ENCODE data around the gene SUCLG1. TPM values are rescaled to one million over a fixed set of nuclear protein-coding genes. Genes with fewer than 3 reads are reported as not detected.

The SUCLG1 gene
- total RNA-seq, 1 donor from 2014 or later, result 63.8 TPM

DNA sequence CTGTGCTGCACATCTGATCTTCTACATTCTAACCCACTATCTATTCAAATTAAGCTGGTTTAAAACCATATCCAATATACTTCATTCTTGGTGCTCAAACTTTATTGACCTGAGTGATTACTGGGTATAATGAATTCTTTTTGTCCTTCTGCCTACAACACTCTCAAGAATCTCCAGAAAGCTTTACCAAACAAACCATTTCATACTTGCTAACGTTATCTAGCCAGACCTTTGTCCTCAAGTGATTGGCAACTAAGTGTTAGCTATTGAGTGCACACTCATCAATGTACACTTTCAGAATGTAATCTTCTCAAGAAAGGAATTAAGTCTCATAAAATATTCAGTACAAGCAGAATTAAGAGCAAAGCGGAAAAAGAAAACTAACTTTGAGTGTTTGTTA lies 1.4 kb downstream of the SUCLG1 start:
- Histone ChIP-seq H3K9me3 (no peaks in the 10 kb centered on the region), H3K4me1 (peaks cover 53% of the 10 kb centered on the region), H3K27me3 (no peaks in the 10 kb centered on the region), H3K27ac (no peak overlapping the region), H3K4me3 (peak overlapping the region; percentile 86 to 96), H3K36me3 (no peaks in the 10 kb centered on the region)
- TF ChIP-seq POLR2AphosphoS5 (IDR thresholded peaks at IDR 0.05; ENCODE audit: insufficient read depth in 1 of 2, low read depth in 1 of 2) (no peak), POLR2A (IDR thresholded peaks at IDR 0.05) (no peak), CTCF (IDR thresholded peaks at IDR 0.05) (no peak)
- intact Hi-C loops (cut with DNase I), result no loop called here
- DNase-seq (ENCODE audit: extremely low spot score in 2 of 2), result no peak

DNA sequence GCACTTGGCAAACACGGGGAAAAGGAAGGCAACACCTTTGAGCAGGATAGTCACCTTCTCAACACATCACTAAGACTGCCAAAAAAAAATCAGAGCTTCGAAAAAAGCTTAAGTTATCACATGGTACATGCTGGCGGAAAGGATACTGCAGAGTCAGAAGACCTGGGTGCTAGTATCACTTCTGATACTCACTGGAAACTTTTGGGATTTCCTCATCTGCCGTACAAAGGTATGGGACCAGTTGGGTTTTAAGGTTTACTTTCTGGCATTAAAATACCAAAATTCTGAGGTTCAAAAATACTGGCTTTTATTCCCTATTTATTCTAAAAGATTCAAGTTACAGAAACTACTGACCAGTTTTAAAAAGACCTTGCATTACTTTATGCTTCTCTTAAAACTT lies 2.9 kb downstream of the SUCLG1 start:
- Histone ChIP-seq H3K4me1 (peaks cover 57% of the 10 kb centered on the region), H3K27ac (no peak overlapping the region), H3K9me3 (no peaks in the 10 kb centered on the region), H3K36me3 (no peaks in the 10 kb centered on the region), H3K27me3 (no peaks in the 10 kb centered on the region), H3K4me3 (no peak overlapping the region)
- intact Hi-C loops (cut with DNase I), result no loop called here
- no peak for TF ChIP-seq POLR2A (IDR thresholded peaks at IDR 0.05)
- no peak for TF ChIP-seq POLR2AphosphoS5 (IDR thresholded peaks at IDR 0.05; ENCODE audit: insufficient read depth in 1 of 2, low read depth in 1 of 2)
- no peak for TF ChIP-seq CTCF (IDR thresholded peaks at IDR 0.05)
- DNase-seq (ENCODE audit: extremely low spot score in 2 of 2), result no peak

DNA sequence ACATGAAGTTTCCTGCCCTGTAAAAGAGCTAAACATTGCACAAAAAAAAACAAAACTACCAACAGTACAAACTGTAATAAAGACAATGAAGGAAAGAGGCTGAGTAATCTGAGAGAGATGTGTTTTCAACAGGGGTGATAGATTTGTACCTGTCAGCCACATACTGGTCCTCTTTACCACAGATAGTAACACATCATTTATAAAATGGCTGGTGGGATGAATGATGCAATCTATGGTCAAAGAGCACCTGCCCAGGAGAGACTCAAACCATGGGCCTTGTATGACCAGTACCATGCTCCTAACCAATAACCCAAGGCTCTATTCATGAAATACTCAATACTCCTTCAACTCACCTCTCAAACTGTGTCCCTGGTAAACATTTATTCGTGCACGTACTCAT lies 4.5 kb downstream of the SUCLG1 start:
- Histone ChIP-seq H3K4me1 (peaks cover 60% of the 10 kb centered on the region), H3K27ac (no peak overlapping the region), H3K4me3 (no peak overlapping the region), H3K9me3 (no peaks in the 10 kb centered on the region), H3K36me3 (no peaks in the 10 kb centered on the region), H3K27me3 (no peaks in the 10 kb centered on the region)
- DNase-seq (ENCODE audit: extremely low spot score in 2 of 2), result no peak
- intact Hi-C loops (cut with DNase I), result no loop called here
- TF ChIP-seq POLR2A (IDR thresholded peaks at IDR 0.05) (no peak), POLR2AphosphoS5 (IDR thresholded peaks at IDR 0.05; ENCODE audit: insufficient read depth in 1 of 2, low read depth in 1 of 2) (no peak)

GRCh38 chr2:84452624-84453023 lies 6.5 kb downstream of the SUCLG1 start:
- DNase-seq (ENCODE audit: extremely low spot score in 2 of 2), result no peak
- Histone ChIP-seq H3K4me3 (no peak overlapping the region), H3K9me3 (no peaks in the 10 kb centered on the region), H3K27me3 (no peaks in the 10 kb centered on the region), H3K4me1 (peaks cover 50% of the 10 kb centered on the region), H3K36me3 (peaks cover 0 to 6% of the 10 kb centered on the region in 2 donors), H3K27ac (no peak overlapping the region)
- TF ChIP-seq CTCF (IDR thresholded peaks at IDR 0.05), result no peak
- no peak for TF ChIP-seq POLR2A (IDR thresholded peaks at IDR 0.05)
- TF ChIP-seq POLR2AphosphoS5 (IDR thresholded peaks at IDR 0.05; ENCODE audit: insufficient read depth in 1 of 2, low read depth in 1 of 2), result no peak
- intact Hi-C loops (cut with DNase I), result no loop called here

- intact Hi-C loops (cut with DNase I), result no loop called here
- Histone ChIP-seq H3K4me1 (peaks cover 40% of the 10 kb centered on the region), H3K27ac (no peak overlapping the region), H3K9me3 (no peaks in the 10 kb centered on the region), H3K27me3 (no peaks in the 10 kb centered on the region), H3K4me3 (no peak overlapping the region), H3K36me3 (peaks cover 0 to 11% of the 10 kb centered on the region in 2 donors)
- DNase-seq (ENCODE audit: extremely low spot score in 2 of 2), result no peak
- TF ChIP-seq POLR2A (IDR thresholded peaks at IDR 0.05) (no peak), CTCF (IDR thresholded peaks at IDR 0.05) (no peak), POLR2AphosphoS5 (IDR thresholded peaks at IDR 0.05; ENCODE audit: insufficient read depth in 1 of 2, low read depth in 1 of 2) (no peak)
Measured at GRCh38 chr2:84451579-84451978, 7.5 kb downstream of the SUCLG1 start.

Data from vagina (tissue), 2 donors.